SJSA1 (cell line): Measurements from ENCODE around the gene SHC3. TPM values are rescaled to one million over a fixed set of nuclear protein-coding genes. Genes with fewer than 3 reads are reported as not detected.

Experiments used
- DNase-seq, 2 experiments: peaks; one replicate each; pipeline ENCODE4 v3.0.0-alpha.2; 2015 to 2020; ENCODE audit warnings: low spot score in 2 of 2, low read depth in 1 of 2
- H3K27ac ChIP-seq: fragments of 250-450 bp; sonication (Bioruptor Pico); 2 replicates; pipeline ENCODE4 v1.5.1; 2020; ENCODE audit warnings: mild to moderate bottlenecking, moderate library complexity
- H3K27me3 ChIP-seq: fragments of 250-450 bp; sonication (Bioruptor Pico); replicated peaks from 2 replicates; pipeline ENCODE4 v1.5.1; 2020; ENCODE audit warnings: mild to moderate bottlenecking, moderate library complexity
- H3K36me3 ChIP-seq: fragments of 250-450 bp; sonication (Bioruptor Pico); 2 replicates; pipeline ENCODE4 v1.5.1; 2020; ENCODE audit warnings: mild to moderate bottlenecking
- H3K4me1 ChIP-seq: fragments of 250-450 bp; sonication (Bioruptor Pico); replicated peaks from 2 replicates; pipeline ENCODE4 v1.6.1; 2021; ENCODE audit warnings: mild to moderate bottlenecking
- H3K4me3 ChIP-seq: fragments of 250-450 bp; sonication (Bioruptor Pico); 2 replicates; pipeline ENCODE4 v1.5.1; 2020; ENCODE audit warnings: mild to moderate bottlenecking
- H3K9me3 ChIP-seq: fragments of 250-450 bp; sonication (Bioruptor Pico); replicated peaks from 2 replicates; pipeline ENCODE4 v1.5.1; 2020; ENCODE audit warnings: mild to moderate bottlenecking
- total RNA-seq: library from RNA; depleted of rRNA; stranded (reverse); fragments of >200 nt; shearing (Covaris generic); gene quantifications from 2 replicates; pipeline ENCODE4 v1.2.3, GENCODE V29; 2014

The SHC3 gene
- total RNA-seq, 1 experiment from 2014 or later: 0.34 TPM

GRCh38 chr9:89097219-89097618, 81.4 kb downstream of the SHC3 start:
- no peak for DNase-seq
- H3K4me3 ChIP-seq: no peak overlapping the region
- no peaks in the 10 kb centered on the region for H3K27me3 ChIP-seq
- H3K36me3 ChIP-seq: no peaks in the 10 kb centered on the region
- H3K4me1 ChIP-seq: peaks cover 7% of the 10 kb centered on the region
- no peak overlapping the region for H3K27ac ChIP-seq
- H3K9me3 ChIP-seq: no peaks in the 10 kb centered on the region

GRCh38 chr9:89096807-89097206, 81.8 kb downstream of the SHC3 start:
- peaks cover 7% of the 10 kb centered on the region for H3K4me1 ChIP-seq
- H3K27ac ChIP-seq: no peak overlapping the region
- no peak for DNase-seq
- H3K27me3 ChIP-seq: no peaks in the 10 kb centered on the region
- no peaks in the 10 kb centered on the region for H3K9me3 ChIP-seq
- no peaks in the 10 kb centered on the region for H3K36me3 ChIP-seq
- no peak overlapping the region for H3K4me3 ChIP-seq

GRCh38 chr9:89095761-89096528, 82.7 kb downstream of the SHC3 start:
- Histone ChIP-seq H3K36me3 (no peaks in the 10 kb centered on the region), H3K27ac (no peak overlapping the region), H3K9me3 (no peaks in the 10 kb centered on the region), H3K27me3 (no peaks in the 10 kb centered on the region), H3K4me3 (no peak overlapping the region), H3K4me1 (peaks cover 7% of the 10 kb centered on the region)
- DNase-seq: peak in 1 of 2 experiments; percentile 21

GRCh38 chr9:89093201-89093975, 85.2 kb downstream of the SHC3 start:
- no peak for DNase-seq
- Histone ChIP-seq H3K9me3 (no peaks in the 10 kb centered on the region), H3K27ac (no peak overlapping the region), H3K36me3 (no peaks in the 10 kb centered on the region), H3K4me3 (no peak overlapping the region), H3K4me1 (peaks cover 7% of the 10 kb centered on the region), H3K27me3 (no peaks in the 10 kb centered on the region)

GRCh38 chr9:89089176-89089575, 89.4 kb downstream of the SHC3 start:
- H3K4me1 ChIP-seq: no peaks in the 10 kb centered on the region
- H3K9me3 ChIP-seq: no peaks in the 10 kb centered on the region
- no peak for DNase-seq
- H3K36me3 ChIP-seq: no peaks in the 10 kb centered on the region
- no peaks in the 10 kb centered on the region for H3K27me3 ChIP-seq
- H3K27ac ChIP-seq: no peak overlapping the region
- no peak overlapping the region for H3K4me3 ChIP-seq

- H3K27ac ChIP-seq: no peak overlapping the region
- H3K9me3 ChIP-seq: no peaks in the 10 kb centered on the region
- no peaks in the 10 kb centered on the region for H3K27me3 ChIP-seq
- no peak overlapping the region for H3K4me3 ChIP-seq
- no peaks in the 10 kb centered on the region for H3K36me3 ChIP-seq
- DNase-seq: no peak
- H3K4me1 ChIP-seq: no peaks in the 10 kb centered on the region
Observed at GRCh38 chr9:89083626-89084025, 95.0 kb downstream of the SHC3 start.

GRCh38 chr9:89080193-89080592, 98.4 kb downstream of the SHC3 start:
- Histone ChIP-seq H3K27me3 (no peaks in the 10 kb centered on the region), H3K36me3 (no peaks in the 10 kb centered on the region), H3K9me3 (no peaks in the 10 kb centered on the region), H3K27ac (no peak overlapping the region), H3K4me3 (no peak overlapping the region), H3K4me1 (no peaks in the 10 kb centered on the region)
- DNase-seq: no peak

- Histone ChIP-seq H3K4me3 (no peak overlapping the region), H3K36me3 (no peaks in the 10 kb centered on the region), H3K4me1 (no peaks in the 10 kb centered on the region), H3K9me3 (no peaks in the 10 kb centered on the region), H3K27me3 (no peaks in the 10 kb centered on the region), H3K27ac (no peak overlapping the region)
- no peak for DNase-seq
Observed at GRCh38 chr9:89079391-89079790, 99.2 kb downstream of the SHC3 start.

GRCh38 chr9:89078860-89079259, 99.8 kb downstream of the SHC3 start:
- no peak overlapping the region for H3K4me3 ChIP-seq
- DNase-seq: no peak
- no peaks in the 10 kb centered on the region for H3K4me1 ChIP-seq
- H3K9me3 ChIP-seq: no peaks in the 10 kb centered on the region
- no peak overlapping the region for H3K27ac ChIP-seq
- H3K27me3 ChIP-seq: no peaks in the 10 kb centered on the region
- H3K36me3 ChIP-seq: no peaks in the 10 kb centered on the region

- H3K4me3 ChIP-seq: no peak overlapping the region
- no peaks in the 10 kb centered on the region for H3K27me3 ChIP-seq
- H3K27ac ChIP-seq: no peak overlapping the region
- no peaks in the 10 kb centered on the region for H3K4me1 ChIP-seq
- H3K9me3 ChIP-seq: no peaks in the 10 kb centered on the region
- H3K36me3 ChIP-seq: no peaks in the 10 kb centered on the region
- DNase-seq: no peak
Observed at GRCh38 chr9:89078421-89078820, 100.2 kb downstream of the SHC3 start.

- no peaks in the 10 kb centered on the region for H3K9me3 ChIP-seq
- H3K4me1 ChIP-seq: no peaks in the 10 kb centered on the region
- H3K27me3 ChIP-seq: no peaks in the 10 kb centered on the region
- H3K27ac ChIP-seq: no peak overlapping the region
- no peaks in the 10 kb centered on the region for H3K36me3 ChIP-seq
- H3K4me3 ChIP-seq: no peak overlapping the region
- DNase-seq: no peak
Observed at GRCh38 chr9:89077519-89077918, 101.1 kb downstream of the SHC3 start.

- Histone ChIP-seq H3K27me3 (no peaks in the 10 kb centered on the region), H3K4me1 (no peaks in the 10 kb centered on the region), H3K27ac (no peak overlapping the region), H3K9me3 (no peaks in the 10 kb centered on the region), H3K36me3 (no peaks in the 10 kb centered on the region), H3K4me3 (no peak overlapping the region)
- DNase-seq: no peak
Observed at GRCh38 chr9:89073397-89073796, 105.2 kb downstream of the SHC3 start.

- Histone ChIP-seq H3K9me3 (no peaks in the 10 kb centered on the region), H3K27ac (no peak overlapping the region), H3K27me3 (no peaks in the 10 kb centered on the region), H3K4me3 (no peak overlapping the region), H3K36me3 (no peaks in the 10 kb centered on the region), H3K4me1 (no peaks in the 10 kb centered on the region)
- DNase-seq: no peak
Observed at GRCh38 chr9:89071591-89071990, 107.0 kb downstream of the SHC3 start.

- no peaks in the 10 kb centered on the region for H3K27me3 ChIP-seq
- DNase-seq: no peak
- no peak overlapping the region for H3K4me3 ChIP-seq
- no peaks in the 10 kb centered on the region for H3K4me1 ChIP-seq
- no peak overlapping the region for H3K27ac ChIP-seq
- no peaks in the 10 kb centered on the region for H3K36me3 ChIP-seq
- no peaks in the 10 kb centered on the region for H3K9me3 ChIP-seq
Observed at GRCh38 chr9:89066835-89067234, 111.8 kb downstream of the SHC3 start.
